GM18861 (cell line): ENCODE results near the gene NUDT1.
A peak's percentile ranks its signal among the peaks of the same experiment; 100 is the strongest.

Experiments
- ATAC-seq: cut with Tn5 transposase; IDR thresholded peaks from one replicate; pipeline ENCODE4 v1.9.1; 2021; ENCODE audit not compliant: unreplicated experiment

NUDT1 gene

GRCh38 chr7:2223321-2223720 lies 18.7 kb upstream of the NUDT1 start:
- ATAC-seq: no peak

GRCh38 chr7:2224491-2224928 lies 17.5 kb upstream of the NUDT1 start:
- ATAC-seq: no peak

GRCh38 chr7:2224934-2225333 lies 17.1 kb upstream of the NUDT1 start:
- no peak for ATAC-seq

GRCh38 chr7:2225336-2225735 lies 16.7 kb upstream of the NUDT1 start:
- no peak for ATAC-seq

GRCh38 chr7:2225830-2226229 lies 16.2 kb upstream of the NUDT1 start:
- no peak for ATAC-seq

- ATAC-seq: no peak
Measured at GRCh38 chr7:2227699-2228098, 14.3 kb upstream of the NUDT1 start.

GRCh38 chr7:2228921-2229320 lies 13.1 kb upstream of the NUDT1 start:
- no peak for ATAC-seq

- no peak for ATAC-seq
Measured at GRCh38 chr7:2229467-2229866, 12.6 kb upstream of the NUDT1 start.

- no peak for ATAC-seq
Measured at GRCh38 chr7:2230226-2230625, 11.8 kb upstream of the NUDT1 start.

- no peak for ATAC-seq
Measured at GRCh38 chr7:2230882-2231281, 11.1 kb upstream of the NUDT1 start.

- ATAC-seq: no peak
Measured at GRCh38 chr7:2231992-2232765, 9.8 kb upstream of the NUDT1 start.

GRCh38 chr7:2232766-2233520 lies 9.1 kb upstream of the NUDT1 start, which contains the start of gene MAD1L1:
MAD1L1 (minus strand) TSS chr7:2232945; CDS start chr7:2230133, 2,812 bp downstream.
- no peak for ATAC-seq

GRCh38 chr7:2233926-2234325 lies 8.1 kb upstream of the NUDT1 start:
- no peak for ATAC-seq

GRCh38 chr7:2237109-2237602 lies 4.9 kb upstream of the NUDT1 start:
- ATAC-seq: peak; percentile 60

GRCh38 chr7:2239242-2239641 lies 2.8 kb upstream of the NUDT1 start:
- no peak for ATAC-seq

- no peak for ATAC-seq
Measured at GRCh38 chr7:2242541-2243429, 759 bp downstream of the NUDT1 start.

- no peak for ATAC-seq
Measured at GRCh38 chr7:2243458-2243857, 1.4 kb downstream of the NUDT1 start.

GRCh38 chr7:2244404-2244995 lies 2.5 kb downstream of the NUDT1 start:
- ATAC-seq: no peak

GRCh38 chr7:2245883-2246675 lies 4.1 kb downstream of the NUDT1 start:
- no peak for ATAC-seq
